DMS79 treated with DMSO at 0.1 percent for 48 hours (cell line): ENCODE measurements around the gene ACAP1.
A peak's percentile ranks its signal among the peaks of the same experiment; 100 is the strongest.

Experiments used
- DNase-seq: peaks from one replicate; lab custom pipeline; 2025; lab: John Stamatoyannopoulos, UW

The ACAP1 gene

GRCh38 chr17:7389924-7390910 lies 53.9 kb downstream of the ACAP1 start:
- no peak for DNase-seq

GRCh38 chr17:7391307-7391706 lies 55.0 kb downstream of the ACAP1 start:
- DNase-seq = no peak

DNA sequence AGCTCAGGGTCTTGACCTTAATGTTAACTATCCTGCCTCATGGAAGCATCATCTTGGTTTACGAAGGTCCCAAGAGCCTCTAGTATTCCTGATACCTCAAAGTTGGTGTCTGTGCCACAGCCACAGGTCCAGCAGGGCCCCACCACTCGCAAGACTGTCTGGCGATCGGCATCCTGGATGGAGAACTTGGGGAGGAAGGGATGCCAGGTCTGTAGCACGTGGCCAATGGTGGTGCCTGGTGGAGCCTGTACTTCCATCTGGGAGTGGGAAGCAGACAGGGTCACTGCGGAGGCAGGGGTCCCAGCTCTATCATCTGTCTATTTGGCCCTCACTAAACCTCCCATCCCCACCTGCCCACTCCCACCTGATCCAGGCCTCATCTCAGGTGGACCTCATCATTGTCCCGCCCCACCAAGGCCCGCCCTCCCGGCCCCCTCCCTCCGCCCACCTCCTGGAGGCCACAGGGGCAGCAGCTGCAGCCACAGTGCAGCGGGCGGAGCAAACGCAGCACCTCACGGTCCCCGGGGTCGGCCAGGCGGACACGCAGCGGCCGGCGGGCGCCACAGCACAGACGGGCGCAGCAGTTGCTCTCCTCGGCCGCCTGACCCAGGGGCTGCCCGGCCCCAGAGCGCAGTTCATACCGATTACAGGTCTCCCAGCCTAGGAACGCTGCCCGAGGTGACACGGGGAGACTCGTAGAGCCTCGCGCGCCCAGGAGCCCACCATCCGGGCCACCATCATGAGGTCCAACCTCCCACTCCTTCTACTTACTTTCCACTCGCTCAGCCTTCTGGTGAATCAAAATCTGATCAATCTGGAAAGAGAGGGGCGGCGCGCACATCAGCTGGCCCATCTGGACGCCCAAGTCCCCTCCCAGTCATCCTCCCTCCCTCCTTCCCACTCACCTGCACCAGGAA lies 56.6 kb downstream of the ACAP1 start:
- no peak for DNase-seq

- peak; percentile 81 for DNase-seq
These were observed 57.5 kb downstream of the ACAP1 start for GRCh38 chr17:7393613-7394451.

- DNase-seq = peak; percentile 81
These were observed 58.3 kb downstream of the ACAP1 start, which contains the start of gene PLSCR3 for GRCh38 chr17:7394452-7395191. TSS of gene PLSCR3 (minus strand) at chr17:7394525. CDS start at chr17:7394110, 415 bp downstream.

DNA sequence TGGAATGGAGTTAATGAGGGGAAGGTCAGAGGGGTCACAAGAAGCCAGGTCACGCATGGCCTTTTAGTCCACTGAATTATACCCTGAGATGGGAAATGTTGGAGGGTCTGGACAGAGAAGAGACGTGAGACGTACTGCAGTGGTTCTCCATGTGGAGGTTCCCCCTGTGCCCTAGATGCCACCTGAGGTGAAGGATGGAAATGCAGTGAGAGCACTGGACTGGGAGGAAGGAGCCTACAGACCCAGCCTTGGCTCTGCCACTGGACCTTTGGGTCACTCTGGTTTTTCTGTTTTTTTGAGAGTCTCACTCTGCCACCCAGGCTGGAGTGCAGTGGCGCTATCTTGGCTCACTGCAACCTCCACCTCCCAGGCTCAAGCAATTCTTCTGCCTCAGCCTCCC lies 59.8 kb downstream of the ACAP1 start:
- no peak for DNase-seq

DNA sequence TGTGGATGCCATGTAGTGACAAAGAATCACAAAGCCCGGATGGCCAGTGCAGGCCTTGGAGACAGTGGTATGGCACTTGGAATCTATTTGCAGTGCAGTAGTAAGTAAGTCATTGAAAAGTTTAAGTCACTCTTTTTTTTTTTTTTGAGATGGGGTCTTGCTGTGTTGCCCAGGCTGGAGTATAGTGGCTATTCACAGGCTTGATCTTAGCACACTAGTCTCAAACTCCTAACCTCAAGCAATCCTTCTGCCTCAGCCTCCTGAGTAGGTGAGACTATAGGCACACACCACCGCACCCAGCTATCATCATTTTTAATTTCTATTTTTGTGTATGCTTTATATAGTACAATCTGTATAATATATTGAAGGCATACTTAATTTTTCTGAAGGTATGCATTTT lies 62.3 kb downstream of the ACAP1 start:
- DNase-seq = no peak
